ENCODE data around the gene U2AF2.
"Not testable (repeated sequence)": the region's sequence is repeated elsewhere in the genome, so short reads cannot be mapped to it uniquely, and the experiment has no call there.

U2AF2 gene

GRCh38 chr19:55717879-55718711, 63.3 kb downstream of the U2AF2 start:
- H3K27ac ChIP-seq (ENCODE audit: extremely low read depth, low read depth, low read length); H3K36me3 ChIP-seq (ENCODE audit: control insufficient read depth in 2 of 2, insufficient read depth in 1 of 2, low read length in 2 of 2); POLR2A ChIA-PET; H3K4me3 ChIP-seq (ENCODE audit: low read depth, low read length); H3K4me1 ChIP-seq (ENCODE audit: control insufficient read depth, insufficient read depth, low read length); H3K9me3 ChIP-seq (ENCODE audit: control insufficient read depth, insufficient read depth, low read depth, low read length); CTCF ChIA-PET: not testable (repeated sequence)

GRCh38 chr19:55720214-55720746, 65.4 kb downstream of the U2AF2 start:
- CTCF ChIA-PET = no interaction called here
- Histone ChIP-seq H3K36me3 (ENCODE audit: control insufficient read depth in 2 of 2, insufficient read depth in 1 of 2, low read length in 2 of 2) (no peaks in the 10 kb centered on the region), H3K4me3 (ENCODE audit: low read depth, low read length) (no peak overlapping the region), H3K4me1 (ENCODE audit: control insufficient read depth, insufficient read depth, low read length) (no peaks in the 10 kb centered on the region), H3K27ac (ENCODE audit: extremely low read depth, low read depth, low read length) (no peak overlapping the region), H3K9me3 (ENCODE audit: control insufficient read depth, insufficient read depth, low read depth, low read length) (no peaks in the 10 kb centered on the region)
- POLR2A ChIA-PET = no interaction called here
- TF ChIP-seq PATZ1 (tag by site-specific recombination; IDR thresholded peaks at IDR 0.05) = no peak
- TF ChIP-seq ZFP69B (tag by site-specific recombination; IDR thresholded peaks at IDR 0.05) = no peak

GRCh38 chr19:55720801-55721200, 66.0 kb downstream of the U2AF2 start:
- no peak overlapping the region for H3K27ac ChIP-seq (ENCODE audit: extremely low read depth, low read depth, low read length)
- ChIA-PET CTCF (interaction anchor here (0.6 kb wide), 1 partner anchor 1381 kb away, joined by 3 read pairs; no protein-coding TSS in a partner anchor), POLR2A (no interaction called here)
- TF ChIP-seq ZNF121 (tag by site-specific recombination; IDR thresholded peaks at IDR 0.05) = no peak
- TF ChIP-seq ZNF184 (tag by site-specific recombination; IDR thresholded peaks at IDR 0.05) = peak; percentile 88
- H3K4me1 ChIP-seq (ENCODE audit: control insufficient read depth, insufficient read depth, low read length) = no peaks in the 10 kb centered on the region
- no peaks in the 10 kb centered on the region for H3K36me3 ChIP-seq (ENCODE audit: control insufficient read depth in 2 of 2, insufficient read depth in 1 of 2, low read length in 2 of 2)
- H3K4me3 ChIP-seq (ENCODE audit: low read depth, low read length) = no peak overlapping the region
- no peaks in the 10 kb centered on the region for H3K9me3 ChIP-seq (ENCODE audit: control insufficient read depth, insufficient read depth, low read depth, low read length)

GRCh38 chr19:55723491-55723890, 68.7 kb downstream of the U2AF2 start:
- ChIA-PET CTCF (no interaction called here), POLR2A (no interaction called here)
- TF ChIP-seq ZNF623 (tag by site-specific recombination; IDR thresholded peaks at IDR 0.05) (no peak), ZNF521 (tag by site-specific recombination; IDR thresholded peaks at IDR 0.05) (no peak), OSR2 (tag by site-specific recombination; IDR thresholded peaks at IDR 0.05) (no peak), ZNF629 (tag by site-specific recombination; IDR thresholded peaks at IDR 0.05) (no peak), KLF1 (tag by site-specific recombination; IDR thresholded peaks at IDR 0.05) (no peak), PATZ1 (tag by site-specific recombination; IDR thresholded peaks at IDR 0.05) (no peak), ZSCAN30 (tag by site-specific recombination; IDR thresholded peaks at IDR 0.05) (no peak), ELK4 (IDR thresholded peaks at IDR 0.05; ENCODE audit: borderline replicate concordance, low read depth, low read length) (no peak), ZBTB17 (tag by site-specific recombination; IDR thresholded peaks at IDR 0.05) (no peak)
- H3K4me1 ChIP-seq (ENCODE audit: control insufficient read depth, insufficient read depth, low read length) = no peaks in the 10 kb centered on the region
- H3K36me3 ChIP-seq (ENCODE audit: control insufficient read depth in 2 of 2, insufficient read depth in 1 of 2, low read length in 2 of 2) = no peaks in the 10 kb centered on the region
- H3K27ac ChIP-seq (ENCODE audit: extremely low read depth, low read depth, low read length) = no peak overlapping the region
- H3K4me3 ChIP-seq (ENCODE audit: low read depth, low read length) = no peak overlapping the region
- no peaks in the 10 kb centered on the region for H3K9me3 ChIP-seq (ENCODE audit: control insufficient read depth, insufficient read depth, low read depth, low read length)

Data from HEK293 (cell line).